MM.1S (cell line): Measurements from ENCODE around the gene VCL.

Experiments
- EZH2phosphoT487 ChIP-seq: fragments of 300-600 bp; sonication (generic); IDR thresholded peaks from 2 replicates; pipeline ENCODE4 v1.6.1; 2018; ENCODE audit warnings: antibody characterized with exemption, low read length
- TF ChIP-seq, protein P1 (sequence below): fragments of 300-600 bp; sonication (generic); IDR thresholded peaks from 2 replicates; pipeline ENCODE4 v1.5.1; 2016; ENCODE audit warnings: antibody characterized with exemption, low read length, mixed read lengths

GRCh38 chr10:74051736-74052342, 53.9 kb downstream of the VCL start:
- TF ChIP-seq, protein P1, sequence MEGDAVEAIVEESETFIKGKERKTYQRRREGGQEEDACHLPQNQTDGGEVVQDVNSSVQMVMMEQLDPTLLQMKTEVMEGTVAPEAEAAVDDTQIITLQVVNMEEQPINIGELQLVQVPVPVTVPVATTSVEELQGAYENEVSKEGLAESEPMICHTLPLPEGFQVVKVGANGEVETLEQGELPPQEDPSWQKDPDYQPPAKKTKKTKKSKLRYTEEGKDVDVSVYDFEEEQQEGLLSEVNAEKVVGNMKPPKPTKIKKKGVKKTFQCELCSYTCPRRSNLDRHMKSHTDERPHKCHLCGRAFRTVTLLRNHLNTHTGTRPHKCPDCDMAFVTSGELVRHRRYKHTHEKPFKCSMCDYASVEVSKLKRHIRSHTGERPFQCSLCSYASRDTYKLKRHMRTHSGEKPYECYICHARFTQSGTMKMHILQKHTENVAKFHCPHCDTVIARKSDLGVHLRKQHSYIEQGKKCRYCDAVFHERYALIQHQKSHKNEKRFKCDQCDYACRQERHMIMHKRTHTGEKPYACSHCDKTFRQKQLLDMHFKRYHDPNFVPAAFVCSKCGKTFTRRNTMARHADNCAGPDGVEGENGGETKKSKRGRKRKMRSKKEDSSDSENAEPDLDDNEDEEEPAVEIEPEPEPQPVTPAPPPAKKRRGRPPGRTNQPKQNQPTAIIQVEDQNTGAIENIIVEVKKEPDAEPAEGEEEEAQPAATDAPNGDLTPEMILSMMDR: no peak
- no peak for TF ChIP-seq EZH2phosphoT487
